Adrenal gland (tissue), 5 donors: Measurements from ENCODE around the gene IFT22.
"Not testable (repeated sequence)": the region's sequence is repeated elsewhere in the genome, so short reads cannot be mapped to it uniquely, and the experiment has no call there.

ENCODE experiments used
- POLR2A ChIP-seq, 2 donors: fragments of 450-650 bp; IDR thresholded peaks; one replicate each; pipeline ENCODE4 v1.6.1; 2017; ENCODE audit warnings: antibody characterized with exemption in 2 of 2, mild to moderate bottlenecking in 2 of 2, moderate library complexity in 1 of 2
- TF ChIP-seq, protein P1 (sequence below), 6 experiments: fragments of 450-650 bp in 4 of 6; fragments of 200-600 bp in 2 of 6; sonication (generic) in 1 of 6; IDR thresholded peaks; 1 replicate in 5 of 6; 2 replicates in 1 of 6; pipeline versions ENCODE4 v1.5.1 to v1.8.0; 2016 to 2021; ENCODE audit warnings: antibody characterized with exemption in 6 of 6, mild to moderate bottlenecking in 2 of 6, moderate library complexity in 1 of 6
- donor health status: DM: no; HTN: no; CAD: no.

DNA sequence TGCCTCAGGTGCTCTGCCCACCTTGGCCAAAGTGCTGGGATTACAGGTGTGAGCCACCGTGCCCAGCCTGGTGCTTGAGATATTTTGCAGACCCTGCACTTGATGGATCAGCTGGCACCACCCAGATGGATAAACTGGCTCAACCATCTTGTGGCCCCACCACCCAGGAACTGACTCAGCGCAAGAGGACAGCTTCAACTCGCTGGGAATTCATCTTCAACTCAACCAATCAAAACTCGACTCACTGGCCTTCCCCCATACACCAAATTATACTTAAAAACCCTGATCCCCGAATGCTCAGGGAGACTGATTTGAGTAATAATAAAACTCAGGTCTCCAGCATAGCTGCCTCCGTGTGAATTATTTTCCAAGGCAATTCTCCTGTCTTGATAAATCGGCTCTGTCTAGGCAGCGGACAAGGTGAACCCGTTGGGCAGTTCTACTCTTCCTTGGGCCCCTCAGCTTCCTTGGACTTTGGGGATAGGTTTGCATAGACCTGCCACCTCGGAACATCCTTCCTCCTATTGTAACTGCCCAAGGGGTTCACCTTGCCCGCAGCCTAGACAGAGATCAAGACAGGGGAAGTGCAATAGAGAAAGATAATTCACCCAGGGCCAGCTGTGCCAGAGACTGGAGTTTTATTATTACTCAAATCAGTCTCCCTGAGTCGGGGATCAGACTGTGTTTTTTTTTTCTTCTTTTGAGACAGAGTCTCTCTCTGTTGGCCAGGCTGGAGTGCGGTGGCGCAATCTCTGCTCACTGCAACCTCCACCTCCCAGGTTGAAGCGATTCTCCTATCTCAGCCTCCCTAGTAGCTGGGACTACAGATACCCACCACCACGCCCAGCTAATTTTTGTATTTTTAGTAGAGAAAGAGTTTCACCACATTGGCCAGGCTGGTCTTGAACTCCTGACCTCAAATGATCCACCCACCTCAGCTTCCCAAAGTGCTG is 28.3 kb downstream of the IFT22 start:
- TF ChIP-seq POLR2A (IDR thresholded peaks at IDR 0.05) = not testable (repeated sequence)
- TF ChIP-seq, protein P1, sequence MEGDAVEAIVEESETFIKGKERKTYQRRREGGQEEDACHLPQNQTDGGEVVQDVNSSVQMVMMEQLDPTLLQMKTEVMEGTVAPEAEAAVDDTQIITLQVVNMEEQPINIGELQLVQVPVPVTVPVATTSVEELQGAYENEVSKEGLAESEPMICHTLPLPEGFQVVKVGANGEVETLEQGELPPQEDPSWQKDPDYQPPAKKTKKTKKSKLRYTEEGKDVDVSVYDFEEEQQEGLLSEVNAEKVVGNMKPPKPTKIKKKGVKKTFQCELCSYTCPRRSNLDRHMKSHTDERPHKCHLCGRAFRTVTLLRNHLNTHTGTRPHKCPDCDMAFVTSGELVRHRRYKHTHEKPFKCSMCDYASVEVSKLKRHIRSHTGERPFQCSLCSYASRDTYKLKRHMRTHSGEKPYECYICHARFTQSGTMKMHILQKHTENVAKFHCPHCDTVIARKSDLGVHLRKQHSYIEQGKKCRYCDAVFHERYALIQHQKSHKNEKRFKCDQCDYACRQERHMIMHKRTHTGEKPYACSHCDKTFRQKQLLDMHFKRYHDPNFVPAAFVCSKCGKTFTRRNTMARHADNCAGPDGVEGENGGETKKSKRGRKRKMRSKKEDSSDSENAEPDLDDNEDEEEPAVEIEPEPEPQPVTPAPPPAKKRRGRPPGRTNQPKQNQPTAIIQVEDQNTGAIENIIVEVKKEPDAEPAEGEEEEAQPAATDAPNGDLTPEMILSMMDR (IDR thresholded peaks at IDR 0.05) = not testable (repeated sequence)
